ENCODE data around the gene THSD7B. TPM values are rescaled to one million over a fixed set of nuclear protein-coding genes. Genes with fewer than 3 reads are reported as not detected.

THSD7B gene
- total RNA-seq, 1 donor from 2014 or later: not detected

DNA sequence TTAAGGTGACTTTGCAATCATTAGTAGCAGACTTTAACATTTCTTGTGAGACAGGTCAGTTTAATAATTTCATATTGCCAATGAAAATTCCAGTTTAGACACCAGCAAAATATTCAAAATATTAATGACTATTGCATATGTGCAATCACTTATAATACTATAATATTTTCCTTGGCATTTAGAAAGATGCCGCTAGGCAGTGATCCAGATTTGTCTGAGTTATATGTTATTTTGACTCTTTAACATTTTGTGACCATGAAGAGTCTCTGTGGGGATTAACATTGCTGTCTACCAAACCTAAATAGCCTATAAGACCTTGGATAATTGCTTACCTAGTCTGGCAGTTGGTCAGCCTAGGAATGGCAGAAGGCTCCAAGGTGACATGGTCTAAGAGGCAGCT, 389.6 kb downstream of the THSD7B start:
- no peak for DNase-seq (ENCODE audit: low read depth in 2 of 2)

GRCh38 chr2:137155356-137156104, 390.2 kb downstream of the THSD7B start:
- no peak for DNase-seq (ENCODE audit: low read depth in 2 of 2)

- DNase-seq (ENCODE audit: low read depth in 2 of 2): no peak
Measured at GRCh38 chr2:137156221-137156844, 391.0 kb downstream of the THSD7B start.

DNA sequence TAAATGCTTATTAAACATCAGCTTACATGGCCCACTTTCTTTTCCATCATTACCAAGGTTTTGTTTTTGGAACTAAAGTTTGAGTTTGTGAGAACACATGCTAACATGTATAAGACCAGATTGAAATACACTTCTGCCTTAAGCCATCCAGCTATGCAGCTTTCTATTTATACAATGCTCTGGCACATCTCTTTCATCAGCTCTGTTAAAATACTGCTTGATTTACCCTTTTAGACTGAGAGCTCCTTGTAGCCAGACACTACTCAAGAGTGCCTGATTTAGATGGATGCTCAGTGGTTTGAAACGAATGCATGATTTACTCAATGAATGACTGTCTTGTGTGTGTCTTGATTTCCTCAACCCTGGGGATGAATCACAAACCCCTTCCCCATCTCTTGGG, 392.5 kb downstream of the THSD7B start:
- DNase-seq (ENCODE audit: low read depth in 2 of 2): no peak

GRCh38 chr2:137161250-137161649, 395.9 kb downstream of the THSD7B start:
- DNase-seq (ENCODE audit: low read depth in 2 of 2): no peak

GRCh38 chr2:137165968-137166367, 400.6 kb downstream of the THSD7B start:
- no peak for DNase-seq (ENCODE audit: low read depth in 2 of 2)

DNA sequence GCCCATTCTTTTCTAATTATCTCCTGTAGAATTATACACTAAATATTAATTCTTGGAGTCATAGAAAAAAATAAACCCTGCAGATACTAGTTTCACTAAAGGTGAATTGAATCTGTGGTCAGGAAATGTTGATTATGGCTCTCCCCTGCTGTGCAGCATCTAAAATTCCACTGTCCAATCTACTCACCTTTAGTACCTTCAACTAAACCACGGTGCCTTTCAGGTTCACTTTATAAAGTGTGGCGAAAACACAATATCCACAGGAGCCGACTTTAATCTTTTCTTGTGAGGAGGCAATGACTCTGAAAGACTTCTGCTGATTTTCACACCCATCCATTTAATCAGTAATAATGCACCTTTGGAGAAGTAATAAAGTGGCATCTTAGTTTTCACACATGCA, 402.3 kb downstream of the THSD7B start:
- DNase-seq (ENCODE audit: low read depth in 2 of 2): no peak

DNA sequence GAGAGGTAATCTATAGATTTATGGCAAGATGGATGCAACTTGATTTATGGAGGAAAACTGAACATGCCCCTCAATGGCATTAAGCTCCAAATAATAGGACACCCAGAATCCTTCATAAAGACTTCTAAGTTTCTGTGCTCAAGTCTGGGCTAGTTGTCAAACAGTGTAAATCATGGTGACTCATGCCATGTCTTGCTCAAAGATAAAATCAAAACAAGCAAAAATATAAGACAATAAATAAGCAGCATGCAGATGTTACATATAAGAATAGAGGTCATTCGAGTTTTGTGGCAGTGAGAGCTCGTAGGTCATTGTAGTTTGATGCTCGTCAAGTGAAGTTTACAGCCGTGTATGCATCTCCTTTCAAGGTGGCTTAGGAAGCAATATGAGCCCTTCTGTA, 403.2 kb downstream of the THSD7B start:
- DNase-seq (ENCODE audit: low read depth in 2 of 2): no peak

DNA sequence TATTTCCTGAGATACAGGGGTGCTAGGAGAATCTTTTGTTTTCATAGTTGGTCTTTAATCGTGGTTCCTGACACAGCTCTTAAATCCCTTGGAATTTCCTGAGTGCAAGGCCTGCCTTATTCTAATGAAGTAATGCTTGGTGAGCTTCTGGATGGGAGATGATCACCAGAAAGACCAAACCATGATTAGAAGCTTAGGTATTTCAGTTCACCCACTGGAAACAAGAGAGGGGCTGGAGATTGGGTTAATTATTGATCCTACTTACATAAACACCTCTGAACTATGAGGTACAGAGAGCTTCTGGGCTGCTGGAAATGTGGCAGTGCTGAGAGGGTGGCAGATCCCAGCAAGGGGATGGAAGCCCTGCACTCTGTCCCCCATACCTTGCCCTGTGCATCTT, 406.8 kb downstream of the THSD7B start:
- no peak for DNase-seq (ENCODE audit: low read depth in 2 of 2)

DNA sequence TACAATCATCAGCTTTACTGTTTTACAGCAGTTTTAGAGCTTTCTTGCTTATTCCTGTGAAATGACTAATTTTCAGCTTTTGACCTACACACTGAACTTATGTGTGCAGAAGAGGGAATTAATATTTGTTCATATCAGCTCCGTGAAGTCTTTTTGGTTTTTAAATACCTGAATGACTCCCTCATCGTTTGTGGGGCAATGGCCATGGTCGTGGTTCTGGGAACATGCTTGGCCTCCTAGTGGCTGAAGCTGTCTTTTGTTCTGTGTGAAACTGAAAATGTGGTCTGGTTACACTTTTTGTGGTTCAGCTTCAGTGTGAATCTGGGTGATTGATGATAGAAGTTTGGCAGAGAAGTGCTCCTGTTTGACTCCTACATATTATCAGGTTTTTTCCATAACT, 408.1 kb downstream of the THSD7B start:
- DNase-seq (ENCODE audit: low read depth in 2 of 2): no peak

DNA sequence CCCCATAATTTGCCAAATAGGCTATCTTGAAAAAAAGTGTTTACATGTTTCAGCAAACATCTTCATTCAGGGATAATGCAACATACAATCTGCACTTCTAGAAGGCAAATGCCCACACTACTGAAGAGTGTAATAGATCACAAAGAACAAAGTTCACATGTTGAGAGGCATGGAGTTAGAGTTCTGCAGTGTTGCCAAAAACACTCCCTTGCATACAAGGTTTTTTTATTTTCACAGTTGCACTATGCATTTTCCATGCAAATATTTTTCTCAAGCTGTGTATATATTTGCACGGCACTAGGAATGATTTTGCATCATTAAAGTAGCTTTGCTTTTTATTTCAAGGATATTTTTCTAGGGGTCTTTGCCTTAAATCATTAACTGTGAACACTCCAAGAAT, 409.9 kb downstream of the THSD7B start:
- DNase-seq (ENCODE audit: low read depth in 2 of 2): no peak

DNA sequence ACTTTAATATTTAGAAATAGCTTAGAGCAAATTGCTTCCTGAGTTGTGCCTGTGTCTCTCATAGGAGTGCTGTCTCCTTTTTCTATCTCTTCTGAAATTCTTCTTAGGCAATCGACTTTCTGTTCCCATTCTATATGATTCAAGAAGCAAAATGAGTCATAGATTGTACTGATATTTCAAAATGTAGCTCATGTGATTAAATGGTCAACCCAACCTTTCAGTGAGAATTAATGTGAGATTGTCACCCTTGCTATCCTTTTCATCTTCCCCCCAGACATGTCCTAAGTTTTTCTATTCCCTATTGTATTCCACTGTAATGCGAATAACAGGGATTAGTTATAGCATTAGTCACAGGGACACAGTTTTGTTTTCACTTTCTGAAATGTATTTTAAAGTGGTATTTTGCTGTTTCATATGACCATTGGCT, 413.6 kb downstream of the THSD7B start:
- DNase-seq (ENCODE audit: low read depth in 2 of 2): no peak

GRCh38 chr2:137179542-137179941, 414.2 kb downstream of the THSD7B start:
- no peak for DNase-seq (ENCODE audit: low read depth in 2 of 2)

GRCh38 chr2:137180012-137180411, 414.7 kb downstream of the THSD7B start:
- no peak for DNase-seq (ENCODE audit: low read depth in 2 of 2)

- DNase-seq (ENCODE audit: low read depth in 2 of 2): no peak
Measured at GRCh38 chr2:137181370-137181769, 416.0 kb downstream of the THSD7B start.

DNA sequence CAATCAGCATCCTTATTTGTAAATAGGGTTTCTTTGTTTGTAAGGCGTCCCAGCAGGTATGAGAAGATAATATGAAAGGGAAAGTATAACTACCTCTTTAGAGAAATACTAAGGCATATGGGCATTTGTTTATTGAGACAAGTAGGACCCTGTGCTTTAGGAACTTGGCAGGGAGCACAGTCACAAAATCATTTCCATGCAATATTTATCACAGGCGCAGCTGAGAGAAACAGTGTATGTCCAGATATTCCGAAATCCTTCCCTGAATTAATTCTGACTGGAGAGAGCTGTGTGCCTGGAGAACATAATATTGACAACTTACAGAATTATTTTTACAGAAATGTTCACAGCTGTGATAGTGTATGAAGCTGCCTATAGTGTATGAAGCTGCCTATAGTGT, 416.7 kb downstream of the THSD7B start:
- no peak for DNase-seq (ENCODE audit: low read depth in 2 of 2)

GRCh38 chr2:137183206-137183898, 418.0 kb downstream of the THSD7B start:
- DNase-seq (ENCODE audit: low read depth in 2 of 2): no peak

- DNase-seq (ENCODE audit: low read depth in 2 of 2): no peak
Measured at GRCh38 chr2:137185378-137186078, 420.2 kb downstream of the THSD7B start.

DNA sequence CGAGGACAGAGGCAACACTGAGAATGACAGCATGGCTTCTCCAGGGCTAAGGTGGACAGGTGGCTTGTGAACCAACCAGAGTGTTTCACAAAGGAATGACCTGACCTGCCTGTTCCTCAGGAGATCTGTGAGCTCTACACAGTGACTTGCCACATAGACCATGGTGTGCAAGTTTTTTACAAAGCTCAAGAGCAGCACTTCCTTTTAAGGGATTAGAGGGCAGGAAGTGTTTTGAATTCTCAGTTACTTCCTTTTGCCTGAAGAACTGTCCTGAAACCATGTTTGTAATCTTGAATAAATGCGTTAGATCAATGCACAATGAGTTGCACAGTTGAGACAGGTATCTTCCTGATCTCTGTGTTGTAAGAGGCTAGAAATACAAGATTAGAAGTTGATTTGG, 421.9 kb downstream of the THSD7B start:
- no peak for DNase-seq (ENCODE audit: low read depth in 2 of 2)

GRCh38 chr2:137190411-137191195, 425.3 kb downstream of the THSD7B start:
- no peak for DNase-seq (ENCODE audit: low read depth in 2 of 2)

Measured in lung microvascular endothelial cell (primary cell).